ENCODE results near the gene FUT8. TPM values are rescaled to one million over a fixed set of nuclear protein-coding genes. Genes with fewer than 3 reads are reported as not detected.

FUT8 gene
- total and polyA plus RNA-seq, 2 of the 8 experiments (the other 6 are each of a cell fraction or from before 2014, with no cell fraction given): 10.5 to 25.1 TPM

- no peak for TF ChIP-seq CTBP2 (IDR thresholded peaks at IDR 0.05; ENCODE audit: borderline replicate concordance, insufficient read depth, insufficient read length, low read length)
- no peak for TF ChIP-seq POU5F1 (IDR thresholded peaks at IDR 0.05; ENCODE audit: low read depth, low read length)
- no peak for TF ChIP-seq TAF1 (IDR thresholded peaks at IDR 0.05; ENCODE audit: low read depth, low read length)
- TF ChIP-seq JUN (IDR thresholded peaks at IDR 0.05; ENCODE audit: low read depth, low read length): no peak
- TF ChIP-seq CHD1 (IDR thresholded peaks at IDR 0.05; ENCODE audit: low read depth, low read length): no peak
- no peak for TF ChIP-seq ZNF274 (IDR thresholded peaks at IDR 0.05; ENCODE audit: borderline replicate concordance, extremely low read depth, low read length)
These were observed 359.9 kb downstream of the FUT8 start (continued) for GRCh38 chr14:65772466-65772865.

Data from H1 (cell line).